Osteoblast (primary cell): ENCODE results near the gene ZDHHC24. TPM values are rescaled to one million over a fixed set of nuclear protein-coding genes. Genes with fewer than 3 reads are reported as not detected.

Source experiments
- DNase-seq: peaks from one replicate; pipeline ENCODE4 v3.0.0; 2011; ENCODE audit warnings: low spot score, mixed read lengths; ENCODE audit not compliant: insufficient read length; ENCODE audit errors: missing footprints
- H2AFZ ChIP-seq: 2 replicates; pipeline ENCODE4 v1.6.0; 2011; ENCODE audit warnings: mild to moderate bottlenecking, low read length
- H3K27ac ChIP-seq: 2 replicates; pipeline ENCODE4 v1.5.1; 2011; ENCODE audit warnings: mild to moderate bottlenecking, low read depth, low read length, moderate library complexity
- H3K27me3 ChIP-seq: 2 replicates; pipeline ENCODE4 v1.6.0; 2012; ENCODE audit warnings: mild to moderate bottlenecking, control low read depth, inconsistent platforms, low read length, moderate library complexity; ENCODE audit not compliant: insufficient read depth
- H3K36me3 ChIP-seq: 2 replicates; pipeline ENCODE4 v1.5.1; 2011; ENCODE audit warnings: mild to moderate bottlenecking, low read length, control low read depth, moderate library complexity; ENCODE audit not compliant: insufficient read depth
- H3K4me1 ChIP-seq: 2 replicates; pipeline ENCODE4 v1.5.1; 2011; ENCODE audit warnings: mild to moderate bottlenecking, low read length, control low read depth, moderate library complexity; ENCODE audit not compliant: insufficient read depth
- H3K4me2 ChIP-seq: 2 replicates; pipeline ENCODE4 v1.6.0; 2011; ENCODE audit warnings: mild to moderate bottlenecking, low read length; ENCODE audit not compliant: insufficient read depth
- H3K4me3 ChIP-seq: fragments of 200-600 bp; sonication (generic); 3 replicates; pipeline ENCODE4 v1.5.1; 2012; ENCODE audit warnings: mild to moderate bottlenecking, low read length, inconsistent platforms; ENCODE audit not compliant: insufficient read depth
- H3K79me2 ChIP-seq: 2 replicates; pipeline ENCODE4 v1.6.0; 2012; ENCODE audit warnings: mild to moderate bottlenecking, low read length, control low read depth, inconsistent platforms; ENCODE audit not compliant: insufficient read depth
- H3K9me3 ChIP-seq: 2 replicates; pipeline ENCODE4 v1.5.1; 2011; ENCODE audit warnings: low read depth, low read length, control low read depth
- H4K20me1 ChIP-seq: 2 replicates; pipeline ENCODE4 v1.6.0; 2012; ENCODE audit warnings: mild to moderate bottlenecking, low read length, control low read depth; ENCODE audit not compliant: insufficient read depth
- CTCF ChIP-seq: IDR thresholded peaks from 2 replicates; pipeline ENCODE4 v1.5.1; 2011; ENCODE audit warnings: mild to moderate bottlenecking, low read depth, low read length, moderate library complexity; ENCODE audit errors: extremely low read depth
- total RNA-seq: library from RNA; depleted of rRNA; stranded (reverse); fragments of >200 nt; gene quantifications from 2 replicates; pipeline ENCODE4 v1.2.3, GENCODE V29; 2012

Gene ZDHHC24
- total RNA-seq, 1 donor: 10.5 TPM

- peaks cover 5% of the 10 kb centered on the region for H3K4me1 ChIP-seq
- H3K27ac ChIP-seq: no peak overlapping the region
- no peak overlapping the region for H3K4me2 ChIP-seq
- H3K4me3 ChIP-seq: no peak overlapping the region
- H3K79me2 ChIP-seq: no peaks in the 10 kb centered on the region
- H3K36me3 ChIP-seq: no peaks in the 10 kb centered on the region
- TF ChIP-seq CTCF: no peak
- H4K20me1 ChIP-seq: no peaks in the 10 kb centered on the region
- H3K27me3 ChIP-seq: peaks cover 10% of the 10 kb centered on the region
- H2AFZ ChIP-seq: no peak overlapping the region
- H3K9me3 ChIP-seq: no peaks in the 10 kb centered on the region
- DNase-seq: peak; percentile 80
Measured at GRCh38 chr11:66564984-66565383, 19.1 kb upstream of the ZDHHC24 start.

GRCh38 chr11:66564538-66564937, 18.7 kb upstream of the ZDHHC24 start:
- peaks cover 10% of the 10 kb centered on the region for H3K27me3 ChIP-seq
- peak; percentile 51 for DNase-seq
- H3K79me2 ChIP-seq: no peaks in the 10 kb centered on the region
- no peak overlapping the region for H3K27ac ChIP-seq
- peaks cover 5% of the 10 kb centered on the region for H3K4me1 ChIP-seq
- H4K20me1 ChIP-seq: no peaks in the 10 kb centered on the region
- no peaks in the 10 kb centered on the region for H3K36me3 ChIP-seq
- TF ChIP-seq CTCF: no peak
- no peak overlapping the region for H3K4me2 ChIP-seq
- H3K4me3 ChIP-seq: no peak overlapping the region
- no peaks in the 10 kb centered on the region for H3K9me3 ChIP-seq
- H2AFZ ChIP-seq: no peak overlapping the region

- Histone ChIP-seq H4K20me1 (no peaks in the 10 kb centered on the region), H3K4me3 (no peak overlapping the region), H3K4me2 (no peak overlapping the region), H2AFZ (no peak overlapping the region), H3K4me1 (peaks cover 4% of the 10 kb centered on the region), H3K27me3 (peaks cover 12% of the 10 kb centered on the region), H3K27ac (no peak overlapping the region), H3K36me3 (no peaks in the 10 kb centered on the region), H3K79me2 (no peaks in the 10 kb centered on the region), H3K9me3 (no peaks in the 10 kb centered on the region)
- TF ChIP-seq CTCF: no peak
- DNase-seq: peak; percentile 52
Measured at GRCh38 chr11:66563832-66564231, 18.0 kb upstream of the ZDHHC24 start.

- TF ChIP-seq CTCF: no peak
- H4K20me1 ChIP-seq: no peaks in the 10 kb centered on the region
Measured at GRCh38 chr11:66562907-66563583, 17.2 kb upstream of the ZDHHC24 start.

More at GRCh38 chr11:66562907-66563583, 17.2 kb upstream of the ZDHHC24 start:
- Histone ChIP-seq H3K4me1 (no peaks in the 10 kb centered on the region), H3K27me3 (peaks cover 20% of the 10 kb centered on the region), H2AFZ (no peak overlapping the region), H3K4me2 (no peak overlapping the region), H3K79me2 (no peaks in the 10 kb centered on the region), H3K9me3 (no peaks in the 10 kb centered on the region), H3K27ac (no peak overlapping the region), H3K4me3 (no peak overlapping the region), H3K36me3 (no peaks in the 10 kb centered on the region)
- peak; percentile 81 for DNase-seq
